ENCODE results near the gene DGKD. TPM values are rescaled to one million over a fixed set of nuclear protein-coding genes. Genes with fewer than 3 reads are reported as not detected.

DGKD gene
- total and polyA plus RNA-seq, 10 of the 15 experiments (the other 5 are each of a cell fraction or from before 2014, with no cell fraction given): 2.7 to 81.9 (median 27.0) TPM

DNA sequence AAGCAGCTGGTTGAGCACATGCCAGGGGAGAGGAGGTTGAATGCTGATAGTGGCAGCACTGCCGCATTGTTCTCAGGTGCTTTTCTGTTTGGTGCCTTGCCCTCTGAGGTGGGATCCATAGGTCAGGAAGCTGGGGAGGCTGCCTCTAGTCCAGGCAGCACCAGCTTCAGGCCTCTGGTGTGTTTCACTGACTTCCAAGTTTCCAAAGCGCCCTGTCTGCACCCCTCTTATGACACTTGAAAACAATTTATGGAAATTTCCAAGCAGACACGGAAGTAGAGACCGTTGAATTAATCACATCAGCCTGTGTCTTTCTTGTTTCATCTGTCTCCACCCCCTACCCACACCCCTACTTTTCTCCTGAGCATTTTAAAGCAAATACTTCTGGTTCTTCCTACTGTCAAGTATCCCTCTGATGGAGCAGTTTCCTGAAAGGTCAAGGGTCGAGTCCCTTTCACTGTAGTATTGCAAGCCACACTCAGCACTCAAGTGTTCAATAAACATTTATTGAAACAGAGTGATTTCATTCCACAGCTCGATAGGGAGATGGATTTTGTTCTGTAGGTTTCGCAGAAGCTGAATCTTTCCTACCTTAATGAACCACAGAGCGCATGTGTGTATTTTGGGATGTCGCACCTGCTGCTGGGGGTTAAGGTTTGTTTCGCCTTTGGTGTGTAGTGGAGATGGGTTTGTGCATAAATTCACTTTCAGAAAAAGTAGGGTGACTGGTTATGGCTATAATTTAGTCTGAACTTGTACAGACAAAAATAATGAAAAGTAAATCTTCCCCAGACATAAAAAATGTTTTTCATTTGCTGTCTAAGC, 21.4 kb downstream of the DGKD start:
- 44% methylated on average over 10 of the region's 10 CpGs for WGBS (ENCODE audit: insufficient coverage, insufficient replicate concordance, low lambda C conversion rate, missing lambda C conversion rate)
- ChIA-PET SMC1A (ENCODE audit: uncharacterized antibody, unreplicated experiment) (interaction anchor here (0.5 to 1.8 kb wide), 2 partner anchors 18 to 107 kb away, joined by 3 to 6 read pairs; no protein-coding TSS in a partner anchor), CTCF (interaction anchor here (2.3 kb wide), 1 partner anchor 19 kb away, joined by 7 read pairs; no protein-coding TSS in a partner anchor), POLR2A (no interaction called here), RAD21 (ENCODE audit: unreplicated experiment) (interaction anchor here (0.9 kb wide), 1 partner anchor 18 kb away, joined by 3 read pairs; no protein-coding TSS in a partner anchor)
- Histone ChIP-seq H2AFZ (ENCODE audit: control insufficient read depth, low read depth, low read length) (no peak overlapping the region), H3K27ac (ENCODE audit: control insufficient read depth, insufficient read depth) (peak overlapping the region; percentile 51), H3K9ac (ENCODE audit: control insufficient read depth, insufficient read depth, low read length) (no peak overlapping the region; the same call in 1 of the 2 replicates), H3K4me2 (ENCODE audit: control insufficient read depth, insufficient read depth) (peak overlapping the region; percentile 67), H3K79me2 (ENCODE audit: control insufficient read depth, insufficient read depth, low read length) (peaks cover 8% of the 10 kb centered on the region), H3K4me3 (no peak overlapping the region), H3K4me1 (ENCODE audit: control insufficient read depth, insufficient read depth, low read length) (peaks cover 21% of the 10 kb centered on the region), H3K27me3 (replicated peaks in 1 of 2; ENCODE audit: control insufficient read depth in 2 of 2, insufficient read depth in 2 of 2, low read length in 1 of 2) (no peaks in the 10 kb centered on the region), H3K36me3 (ENCODE audit: control insufficient read depth in 2 of 2, insufficient read depth in 2 of 2, low read length in 1 of 2) (peaks cover 0 to 11% of the 10 kb centered on the region in 2 experiments; a peak in 3 of 4 replicates), H3K9me3 (replicated peaks; ENCODE audit: control insufficient read depth, insufficient read depth, low read length) (no peaks in the 10 kb centered on the region), H4K20me1 (ENCODE audit: control insufficient read depth, insufficient read depth) (no peaks in the 10 kb centered on the region)
- intact Hi-C loops (cut with micrococcal nuclease; ENCODE audit: unreplicated experiment) (no loop called here), in situ Hi-C loops (cut with MboI) (no loop called here)
- TF ChIP-seq ETV6 (conservative IDR thresholded peaks at IDR 0.05 in 1 of 2, IDR thresholded peaks at IDR 0.05 in 1 of 2; ENCODE audit: borderline replicate concordance in 1 of 2, low read depth in 1 of 2) (0 out of 4 replicates have a peak, but pooled peaks of 1 of the 2 experiments have one; percentile 18), EED (IDR thresholded peaks at IDR 0.05; ENCODE audit: low read depth) (peak; percentile 32), RUNX3 (IDR thresholded peaks at IDR 0.05; ENCODE audit: low read length) (peak; percentile 78), MEF2B (IDR thresholded peaks at IDR 0.05; ENCODE audit: partially characterized antibody, poor library complexity, severe bottlenecking) (peak; percentile 29), RFX5 (IDR thresholded peaks at IDR 0.05; ENCODE audit: low read depth, low read length) (no peak), TAF1 (IDR thresholded peaks at IDR 0.05; ENCODE audit: borderline replicate concordance, low read depth, low read length) (no peak), TCF12 (IDR thresholded peaks at IDR 0.05; ENCODE audit: low read depth, low read length) (peak; percentile 42; the same call in 1 of the 2 replicates), MEF2A (IDR thresholded peaks at IDR 0.05; ENCODE audit: insufficient read depth, low read depth, low read length) (peak; percentile 76; the same call in 1 of the 2 replicates), NBN (IDR thresholded peaks at IDR 0.05) (no peak), IKZF2 (IDR thresholded peaks at IDR 0.05) (0 out of 4 replicates have a peak, but pooled peaks of 1 of the 2 experiments have one; percentile 7)
- BruUV-seq (replicated peaks): no TSS peak
- DNase-seq (ENCODE audit: low read depth, low spot score) (no peak), ATAC-seq (peak; percentile 41), FAIRE-seq (peak; percentile 23)
